ENCODE measurements around the gene ABCC8.
"Not testable (repeated sequence)": the region's sequence is repeated elsewhere in the genome, so short reads cannot be mapped to it uniquely, and the experiment has no call there.

The ABCC8 gene

GRCh38 chr11:17468122-17468521, 8.5 kb downstream of the ABCC8 start:
- DNase-seq = no peak

GRCh38 chr11:17463546-17464174, 13.0 kb downstream of the ABCC8 start:
- no peak for DNase-seq

- DNase-seq = no peak
Measured at GRCh38 chr11:17462940-17463339, 13.7 kb downstream of the ABCC8 start.

GRCh38 chr11:17460406-17460805, 16.2 kb downstream of the ABCC8 start:
- no peak for DNase-seq

- DNase-seq = no peak
Measured at GRCh38 chr11:17459236-17459896, 17.3 kb downstream of the ABCC8 start.

GRCh38 chr11:17458268-17458667, 18.4 kb downstream of the ABCC8 start:
- no peak for DNase-seq

- no peak for DNase-seq
Measured at GRCh38 chr11:17457396-17458173, 19.1 kb downstream of the ABCC8 start.

- no peak for DNase-seq
Measured at GRCh38 chr11:17452668-17453067, 24.0 kb downstream of the ABCC8 start.

- DNase-seq = no peak
Measured at GRCh38 chr11:17449158-17449557, 27.5 kb downstream of the ABCC8 start.

GRCh38 chr11:17446482-17446881, 30.2 kb downstream of the ABCC8 start:
- no peak for DNase-seq

- no peak for DNase-seq
Measured at GRCh38 chr11:17445240-17445795, 31.3 kb downstream of the ABCC8 start.

- DNase-seq = no peak
Measured at GRCh38 chr11:17443926-17444690, 32.5 kb downstream of the ABCC8 start.

GRCh38 chr11:17443423-17443822, 33.2 kb downstream of the ABCC8 start:
- DNase-seq = no peak

- DNase-seq = no peak
Measured at GRCh38 chr11:17443000-17443399, 33.6 kb downstream of the ABCC8 start.

GRCh38 chr11:17439316-17439782, 37.3 kb downstream of the ABCC8 start:
- DNase-seq = no peak

GRCh38 chr11:17437366-17437765, 39.3 kb downstream of the ABCC8 start:
- no peak for DNase-seq

GRCh38 chr11:17434108-17434507, 42.5 kb downstream of the ABCC8 start:
- no peak for DNase-seq

- DNase-seq = peak; percentile 58
Measured at GRCh38 chr11:17432002-17432401, 44.6 kb downstream of the ABCC8 start.

- DNase-seq = no peak
Measured at GRCh38 chr11:17431139-17431538, 45.5 kb downstream of the ABCC8 start.

GRCh38 chr11:17430616-17431015, 46.0 kb downstream of the ABCC8 start:
- no peak for DNase-seq

- no peak for DNase-seq
Measured at GRCh38 chr11:17428925-17429324, 47.7 kb downstream of the ABCC8 start.

GRCh38 chr11:17428261-17428660, 48.4 kb downstream of the ABCC8 start:
- no peak for DNase-seq

GRCh38 chr11:17426233-17426632, 50.4 kb downstream of the ABCC8 start:
- DNase-seq = not testable (repeated sequence)
